ENCODE results near the gene S100A14.

GRCh38 chr1:153578490-153578889 is 37.6 kb downstream of the S100A14 start:
- no peak for TF ChIP-seq CTCF (conservative IDR thresholded peaks at IDR 0.05; ENCODE audit: low read length)
- no peak for TF ChIP-seq EZH2phosphoT487 (IDR thresholded peaks at IDR 0.05; ENCODE audit: borderline replicate concordance, low read depth, low read length)

All from OCI-LY7 (cell line).